ENCODE measurements around the gene MPZL1. TPM values are rescaled to one million over a fixed set of nuclear protein-coding genes. Genes with fewer than 3 reads are reported as not detected.

The MPZL1 gene
- total and polyA plus RNA-seq, 2 donors (not counting 3 experiments of a cell fraction or from before 2014, with no cell fraction given): 41.7 to 99.1 TPM

GRCh38 chr1:167697667-167698141 lies 24.1 kb upstream of the MPZL1 start:
- Histone ChIP-seq H3K4me1 (ENCODE audit: control insufficient read depth, extremely low read depth, insufficient read depth, low read length) (no peaks in the 10 kb centered on the region), H2AFZ (ENCODE audit: low read depth, low read length) (no peak overlapping the region), H4K20me1 (replicated peaks; ENCODE audit: control insufficient read depth, extremely low read depth, insufficient read depth, low read length) (no peaks in the 10 kb centered on the region), H3K36me3 (ENCODE audit: control insufficient read depth in 2 of 2, extremely low read depth in 1 of 2, insufficient read depth in 2 of 2, low read length in 2 of 2) (no peaks in the 10 kb centered on the region), H3K27ac (ENCODE audit: insufficient read depth, low read depth, low read length) (no peak overlapping the region), H3K4me3 (replicated peaks in 1 of 3; ENCODE audit: insufficient read depth in 1 of 3, low read depth in 1 of 3, low read length in 3 of 3) (no peak overlapping the region), H3K79me2 (ENCODE audit: control insufficient read depth, insufficient read depth, low read length) (no peaks in the 10 kb centered on the region), H3K27me3 (ENCODE audit: control insufficient read depth in 2 of 2, insufficient read depth in 2 of 2, low read length in 2 of 2) (peaks cover 0 to 3% of the 10 kb centered on the region in 2 experiments), H3K9ac (replicated peaks; ENCODE audit: extremely low read depth, insufficient read depth, low read length) (no peak overlapping the region), H3K4me2 (ENCODE audit: insufficient read depth, low read length) (no peak overlapping the region), H3K9me1 (replicated peaks; ENCODE audit: control insufficient read depth, extremely low read depth, insufficient read depth, low read length) (no peaks in the 10 kb centered on the region), H3K9me3 (replicated peaks; ENCODE audit: control insufficient read depth, insufficient read depth, low read length) (no peaks in the 10 kb centered on the region)
- FAIRE-seq: no peak
- ChIA-PET CTCF (interaction anchor here (0.8 to 1.5 kb wide), 3 partner anchors 10 to 385 kb away, joined by 3 to 6 read pairs (median 3); no protein-coding TSS in a partner anchor), POLR2A (no interaction called here)
- dilution Hi-C loops (cut with MboI; ENCODE audit: extremely low pct_ligation_motif_present, low sequenced_read_pairs) (no loop called here), intact Hi-C loops (cut with micrococcal nuclease) (no loop called here)
- TF ChIP-seq JUN (IDR thresholded peaks at IDR 0.05; ENCODE audit: borderline replicate concordance, insufficient read depth, insufficient read length, low read depth) (no peak), POLR2AphosphoS5 (IDR thresholded peaks at IDR 0.05; ENCODE audit: insufficient read depth, low read depth, low read length) (no peak), CTCF (IDR thresholded peaks at IDR 0.05; ENCODE audit: extremely low read depth in 1 of 2, insufficient read depth in 1 of 2, low read depth in 1 of 2, low read length in 2 of 2) (no peak), GATA2 (IDR thresholded peaks at IDR 0.05; ENCODE audit: insufficient read depth, insufficient read length, low read depth, low read length) (no peak)
- BruUV-seq (replicated peaks): no TSS peak
- no peak for DNase-seq (ENCODE audit: low read depth, low spot score)

GRCh38 chr1:167698313-167698712 lies 23.5 kb upstream of the MPZL1 start:
- DNase-seq (ENCODE audit: low read depth, low spot score) (no peak), FAIRE-seq (no peak)
- H3K9me3 ChIP-seq (replicated peaks; ENCODE audit: control insufficient read depth, insufficient read depth, low read length): no peaks in the 10 kb centered on the region
- intact Hi-C loops (cut with micrococcal nuclease) (no loop called here), dilution Hi-C loops (cut with MboI; ENCODE audit: extremely low pct_ligation_motif_present, low sequenced_read_pairs) (no loop called here)
- no peak overlapping the region for H3K4me2 ChIP-seq (ENCODE audit: insufficient read depth, low read length)
- H3K9ac ChIP-seq (replicated peaks; ENCODE audit: extremely low read depth, insufficient read depth, low read length): no peak overlapping the region
- H3K79me2 ChIP-seq (ENCODE audit: control insufficient read depth, insufficient read depth, low read length): no peaks in the 10 kb centered on the region
- H3K27ac ChIP-seq (ENCODE audit: insufficient read depth, low read depth, low read length): no peak overlapping the region
- CTCF ChIA-PET: interaction anchor here (1.0 to 1.5 kb wide), 2 partner anchors 43 to 384 kb away, joined by 3 read pairs; no protein-coding TSS in a partner anchor
- no peaks in the 10 kb centered on the region for H3K9me1 ChIP-seq (replicated peaks; ENCODE audit: control insufficient read depth, extremely low read depth, insufficient read depth, low read length)
- H2AFZ ChIP-seq (ENCODE audit: low read depth, low read length): no peak overlapping the region
- no TSS peak for BruUV-seq (replicated peaks)
- no peaks in the 10 kb centered on the region for H3K36me3 ChIP-seq (ENCODE audit: control insufficient read depth in 2 of 2, extremely low read depth in 1 of 2, insufficient read depth in 2 of 2, low read length in 2 of 2)
- no peak overlapping the region for H3K4me3 ChIP-seq (replicated peaks in 1 of 3; ENCODE audit: insufficient read depth in 1 of 3, low read depth in 1 of 3, low read length in 3 of 3)
- H3K4me1 ChIP-seq (ENCODE audit: control insufficient read depth, extremely low read depth, insufficient read depth, low read length): no peaks in the 10 kb centered on the region
- POLR2A ChIA-PET: no interaction called here
- no peaks in the 10 kb centered on the region for H4K20me1 ChIP-seq (replicated peaks; ENCODE audit: control insufficient read depth, extremely low read depth, insufficient read depth, low read length)
- no peak for TF ChIP-seq POLR2A (IDR thresholded peaks at IDR 0.05; ENCODE audit: low read depth, low read length)
- TF ChIP-seq EZH2 (IDR thresholded peaks at IDR 0.05; ENCODE audit: borderline replicate concordance, low read depth, low read length, severe bottlenecking): no peak
- no peak for TF ChIP-seq CTCF (IDR thresholded peaks at IDR 0.05; ENCODE audit: extremely low read depth in 1 of 2, insufficient read depth in 1 of 2, low read depth in 1 of 2, low read length in 2 of 2)
- TF ChIP-seq MAX (IDR thresholded peaks at IDR 0.05; ENCODE audit: insufficient read depth, insufficient read length): no peak
- TF ChIP-seq MYC (IDR thresholded peaks at IDR 0.05; ENCODE audit: low read depth, low read length): no peak
- TF ChIP-seq POLR2AphosphoS5 (IDR thresholded peaks at IDR 0.05; ENCODE audit: insufficient read depth, low read depth, low read length): no peak
- no peak for TF ChIP-seq GATA2 (IDR thresholded peaks at IDR 0.05; ENCODE audit: insufficient read depth, insufficient read length, low read depth, low read length)
- no peak for TF ChIP-seq FOS (IDR thresholded peaks at IDR 0.05; ENCODE audit: borderline replicate concordance, insufficient read depth, low read length)
- TF ChIP-seq JUN (IDR thresholded peaks at IDR 0.05; ENCODE audit: borderline replicate concordance, insufficient read depth, insufficient read length, low read depth): no peak
- H3K27me3 ChIP-seq (ENCODE audit: control insufficient read depth in 2 of 2, insufficient read depth in 2 of 2, low read length in 2 of 2): peaks cover 0 to 3% of the 10 kb centered on the region in 2 experiments
